HL-60 (cell line): Measurements from ENCODE around the gene UHRF1.

Experiments used
- DNase-seq, 2 experiments: peaks; one replicate each; pipeline ENCODE4 v3.0.0-alpha.2; 2010 to 2020; ENCODE audit warnings: low read depth in 1 of 2, low spot score in 1 of 2
- H3K27ac ChIP-seq: fragments of 250-450 bp; sonication (Bioruptor Pico); replicated peaks from 2 replicates; pipeline ENCODE4 v1.5.1; 2020; ENCODE audit warnings: mild to moderate bottlenecking, moderate library complexity
- H3K27me3 ChIP-seq: fragments of 250-450 bp; sonication (Bioruptor Pico); 2 replicates; pipeline ENCODE4 v1.5.1; 2021; ENCODE audit warnings: mild to moderate bottlenecking, moderate library complexity; ENCODE audit not compliant: insufficient read depth, poor library complexity, severe bottlenecking
- H3K4me3 ChIP-seq: replicated peaks from 2 replicates; pipeline ENCODE4 v1.5.1; 2011; ENCODE audit warnings: mild to moderate bottlenecking, control low read depth, low read length; ENCODE audit not compliant: insufficient read depth
- CTCF ChIP-seq: IDR thresholded peaks from one replicate; pipeline ENCODE4 v1.5.1; 2011; ENCODE audit warnings: low read length, control low read depth, inconsistent platforms; ENCODE audit not compliant: insufficient read depth
- GABPA ChIP-seq: IDR thresholded peaks from 2 replicates; pipeline ENCODE4 v1.6.1; 2012; ENCODE audit warnings: low read depth
- POLR2AphosphoS5 ChIP-seq: IDR thresholded peaks from 2 replicates; pipeline ENCODE4 v1.6.1; 2012; ENCODE audit warnings: low read depth
- REST ChIP-seq: IDR thresholded peaks from 2 replicates; pipeline ENCODE4 v1.6.1; 2012; ENCODE audit warnings: low read depth; ENCODE audit not compliant: insufficient replicate concordance
- SPI1 ChIP-seq: IDR thresholded peaks from 2 replicates; pipeline ENCODE4 v1.6.1; 2012; ENCODE audit warnings: low read depth, mild to moderate bottlenecking, borderline replicate concordance

UHRF1 gene

GRCh38 chr19:4987692-4988370 is 78.5 kb downstream of the UHRF1 start:
- Histone ChIP-seq H3K27ac (no peak overlapping the region), H3K4me3 (no peak overlapping the region), H3K27me3 (no peaks in the 10 kb centered on the region)
- no peak for DNase-seq
- TF ChIP-seq REST = no peak

GRCh38 chr19:4988770-4989251 is 79.5 kb downstream of the UHRF1 start:
- Histone ChIP-seq H3K27me3 (no peaks in the 10 kb centered on the region), H3K27ac (no peak overlapping the region), H3K4me3 (no peak overlapping the region)
- no peak for DNase-seq
- no peak for TF ChIP-seq CTCF
- TF ChIP-seq POLR2AphosphoS5 = no peak
- no peak for TF ChIP-seq SPI1
- TF ChIP-seq GABPA = no peak
- no peak for TF ChIP-seq REST

- TF ChIP-seq GABPA (no peak), SPI1 (no peak), REST (no peak), POLR2AphosphoS5 (no peak), CTCF (no peak)
- Histone ChIP-seq H3K27me3 (no peaks in the 10 kb centered on the region), H3K4me3 (no peak overlapping the region), H3K27ac (no peak overlapping the region)
- no peak for DNase-seq
These were observed 81.0 kb downstream of the UHRF1 start for GRCh38 chr19:4990306-4990705.
